Measurements from ENCODE around the gene ACTC1. TPM values are rescaled to one million over a fixed set of nuclear protein-coding genes. Genes with fewer than 3 reads are reported as not detected.

Gene ACTC1
- under 1 TPM in 2 of 4 donors, not detected in 2; 0.09 to 0.38 TPM for total RNA-seq

DNA sequence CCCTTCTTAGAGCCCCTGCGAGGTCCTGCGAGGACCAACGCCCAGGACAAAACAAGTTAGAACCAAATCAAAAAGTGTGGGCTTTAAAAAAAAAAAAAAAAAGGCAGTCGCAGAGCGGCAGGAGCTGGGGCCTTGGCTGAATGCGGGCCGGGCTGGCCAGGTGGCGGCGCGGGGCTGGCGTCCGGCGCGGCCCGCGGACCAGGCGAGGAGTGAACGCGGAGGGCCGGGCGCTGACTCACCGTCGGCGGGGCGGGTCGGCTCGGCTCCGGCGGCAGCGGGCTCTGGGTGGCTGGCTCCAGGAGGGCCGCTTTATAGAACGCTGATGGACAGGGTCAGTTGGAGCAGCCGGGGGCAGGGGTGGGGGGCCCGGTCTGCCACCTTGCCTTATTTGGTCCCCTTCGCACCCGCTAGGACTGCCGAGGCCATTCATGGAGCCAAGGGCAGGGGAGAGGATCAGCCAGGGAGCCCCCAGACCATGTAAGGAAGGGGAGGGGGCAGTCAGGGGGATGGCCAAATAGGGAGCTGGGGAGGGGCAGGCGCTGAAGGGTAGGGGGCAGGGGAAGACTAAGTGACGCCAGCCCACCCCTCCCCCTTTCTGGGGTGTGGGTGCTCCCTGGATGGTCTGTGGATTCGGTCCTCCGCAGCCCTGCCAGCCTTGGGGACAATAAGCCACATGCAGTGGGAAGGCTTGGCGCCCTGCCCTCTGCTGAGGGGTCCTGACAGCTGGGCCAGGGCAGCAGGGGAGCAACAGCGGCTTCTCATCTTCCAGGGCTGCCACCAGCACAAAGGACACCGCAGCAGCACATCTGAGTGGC, at the start of gene ACTC1:
ACTC1 (minus strand) TSS at position 283 of the 815 bp plus-strand sequence. CDS start 741 bp downstream, outside the sequence.
- no peak for TF ChIP-seq POLR2A (IDR thresholded peaks at IDR 0.05)
- Histone ChIP-seq H3K4me1 (peaks cover 5 to 26% (median 11%) of the 10 kb centered on the region in 3 donors), H3K27ac (peak within 1 kb of the TSS in 1 of 4 donors; percentile 52), H3K4me3 (peak within 1 kb of the TSS in 3 of 4 donors; percentile 1 to 49 (median 19)), H3K36me3 (no peaks in the 10 kb centered on the region), H3K27me3 (peaks cover 0 to 75% (median 3%) of the 10 kb centered on the region in 4 donors), H3K9me3 (no peaks in the 10 kb centered on the region)
- intact Hi-C loops (cut with DNase I) = no loop called here
- DNase-seq = no peak
- 1 to 25% methylated on average over 5 to 30 of the region's 44 CpGs for WGBS, 2 donors

DNA sequence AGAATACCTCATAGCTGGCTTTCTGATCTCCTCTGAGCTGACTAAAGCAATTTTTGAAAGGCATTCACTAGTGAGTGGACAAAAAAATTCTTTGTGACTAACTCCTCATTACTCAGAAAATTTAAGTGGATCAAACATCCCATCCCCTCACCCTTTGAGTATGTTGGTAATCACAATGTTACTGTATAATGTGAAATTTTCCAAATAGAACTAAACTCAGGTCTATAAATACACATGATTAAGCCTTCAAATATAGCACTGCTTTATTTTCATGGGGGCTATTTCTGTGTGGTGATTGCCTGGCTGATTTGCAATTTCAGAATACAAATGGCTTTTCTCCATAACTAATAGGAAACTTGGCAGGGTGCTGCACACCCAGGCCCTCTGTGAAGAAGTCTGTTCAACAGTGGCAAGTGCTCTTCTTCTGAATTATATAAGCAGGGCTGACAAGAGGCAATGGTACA, 45.9 kb upstream of the ACTC1 start:
- Histone ChIP-seq H3K9me3 (no peaks in the 10 kb centered on the region), H3K27me3 (no peaks in the 10 kb centered on the region), H3K36me3 (no peaks in the 10 kb centered on the region), H3K27ac (no peak overlapping the region), H3K4me1 (no peaks in the 10 kb centered on the region), H3K4me3 (no peak overlapping the region)
- intact Hi-C loops (cut with DNase I) = no loop called here
- TF ChIP-seq, protein P1, sequence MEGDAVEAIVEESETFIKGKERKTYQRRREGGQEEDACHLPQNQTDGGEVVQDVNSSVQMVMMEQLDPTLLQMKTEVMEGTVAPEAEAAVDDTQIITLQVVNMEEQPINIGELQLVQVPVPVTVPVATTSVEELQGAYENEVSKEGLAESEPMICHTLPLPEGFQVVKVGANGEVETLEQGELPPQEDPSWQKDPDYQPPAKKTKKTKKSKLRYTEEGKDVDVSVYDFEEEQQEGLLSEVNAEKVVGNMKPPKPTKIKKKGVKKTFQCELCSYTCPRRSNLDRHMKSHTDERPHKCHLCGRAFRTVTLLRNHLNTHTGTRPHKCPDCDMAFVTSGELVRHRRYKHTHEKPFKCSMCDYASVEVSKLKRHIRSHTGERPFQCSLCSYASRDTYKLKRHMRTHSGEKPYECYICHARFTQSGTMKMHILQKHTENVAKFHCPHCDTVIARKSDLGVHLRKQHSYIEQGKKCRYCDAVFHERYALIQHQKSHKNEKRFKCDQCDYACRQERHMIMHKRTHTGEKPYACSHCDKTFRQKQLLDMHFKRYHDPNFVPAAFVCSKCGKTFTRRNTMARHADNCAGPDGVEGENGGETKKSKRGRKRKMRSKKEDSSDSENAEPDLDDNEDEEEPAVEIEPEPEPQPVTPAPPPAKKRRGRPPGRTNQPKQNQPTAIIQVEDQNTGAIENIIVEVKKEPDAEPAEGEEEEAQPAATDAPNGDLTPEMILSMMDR (IDR thresholded peaks at IDR 0.05) = no peak
- no peak for TF ChIP-seq POLR2A (IDR thresholded peaks at IDR 0.05)
- no peak for DNase-seq

DNA sequence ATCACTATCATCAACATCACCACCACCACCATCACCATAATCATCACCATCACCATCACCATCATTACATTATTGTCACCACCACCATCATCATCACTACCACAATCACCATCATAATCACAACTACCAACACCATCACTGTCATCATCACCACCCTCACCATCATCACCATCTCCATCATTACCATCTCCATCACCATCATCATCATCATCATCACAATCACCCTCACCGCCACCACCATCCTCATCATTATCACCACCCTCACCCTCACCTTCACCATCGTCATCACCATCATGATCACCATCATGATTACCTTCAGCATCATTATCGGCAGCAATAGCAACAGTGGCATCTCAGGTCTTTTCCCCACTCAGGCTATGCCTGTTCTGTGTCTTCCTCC, 42.9 kb upstream of the ACTC1 start:
- Histone ChIP-seq H3K9me3 (no peaks in the 10 kb centered on the region), H3K27me3 (no peaks in the 10 kb centered on the region), H3K36me3 (no peaks in the 10 kb centered on the region), H3K27ac (no peak overlapping the region), H3K4me3 (no peak overlapping the region), H3K4me1 (no peaks in the 10 kb centered on the region)
- DNase-seq = no peak
- TF ChIP-seq POLR2A (IDR thresholded peaks at IDR 0.05) = no peak
- TF ChIP-seq, protein P1 (IDR thresholded peaks at IDR 0.05) = no peak
- intact Hi-C loops (cut with DNase I) = no loop called here
- 96 to 97% methylated on average over 3 of the region's 3 CpGs for WGBS, 2 donors

DNA sequence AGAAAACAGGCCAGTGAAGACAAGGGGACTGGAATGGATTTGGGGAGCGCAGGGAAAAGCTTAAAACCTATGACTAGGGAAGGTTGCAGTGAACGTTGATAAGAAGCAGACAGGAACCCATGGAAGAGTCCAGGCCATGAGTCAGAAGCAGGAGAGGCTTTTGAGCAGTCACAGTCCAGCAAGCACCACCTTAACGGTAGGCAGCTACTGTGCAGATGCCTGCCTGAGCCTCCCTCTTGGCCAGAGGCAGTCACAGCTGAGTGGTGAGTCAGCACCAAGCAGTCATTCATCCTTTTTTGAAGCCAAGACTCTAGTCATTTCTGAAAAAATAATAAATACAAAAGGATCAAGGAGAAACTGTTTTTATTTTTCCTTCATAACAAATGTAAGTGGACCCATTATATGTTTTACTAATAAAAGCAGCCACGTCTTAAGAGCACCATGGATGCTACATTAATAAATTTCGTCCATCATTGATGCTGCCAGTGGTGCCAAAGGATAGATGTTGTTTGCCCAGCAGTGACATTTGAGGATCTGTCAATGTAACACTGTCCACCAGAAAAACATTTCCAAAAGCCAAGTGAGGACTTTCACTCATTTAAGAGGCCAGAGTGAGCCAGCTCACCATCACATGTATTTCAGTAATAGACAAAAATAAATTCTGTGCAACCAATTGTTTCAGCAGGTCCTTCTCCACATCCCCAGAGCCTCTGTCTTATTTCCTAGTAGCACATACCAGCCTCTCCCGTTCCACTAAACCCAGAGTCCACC, 42.1 kb upstream of the ACTC1 start:
- DNase-seq = no peak
- 41 to 42% methylated on average over 6 of the region's 6 CpGs for WGBS, 2 donors
- no peaks in the 10 kb centered on the region for H3K4me1 ChIP-seq

DNA sequence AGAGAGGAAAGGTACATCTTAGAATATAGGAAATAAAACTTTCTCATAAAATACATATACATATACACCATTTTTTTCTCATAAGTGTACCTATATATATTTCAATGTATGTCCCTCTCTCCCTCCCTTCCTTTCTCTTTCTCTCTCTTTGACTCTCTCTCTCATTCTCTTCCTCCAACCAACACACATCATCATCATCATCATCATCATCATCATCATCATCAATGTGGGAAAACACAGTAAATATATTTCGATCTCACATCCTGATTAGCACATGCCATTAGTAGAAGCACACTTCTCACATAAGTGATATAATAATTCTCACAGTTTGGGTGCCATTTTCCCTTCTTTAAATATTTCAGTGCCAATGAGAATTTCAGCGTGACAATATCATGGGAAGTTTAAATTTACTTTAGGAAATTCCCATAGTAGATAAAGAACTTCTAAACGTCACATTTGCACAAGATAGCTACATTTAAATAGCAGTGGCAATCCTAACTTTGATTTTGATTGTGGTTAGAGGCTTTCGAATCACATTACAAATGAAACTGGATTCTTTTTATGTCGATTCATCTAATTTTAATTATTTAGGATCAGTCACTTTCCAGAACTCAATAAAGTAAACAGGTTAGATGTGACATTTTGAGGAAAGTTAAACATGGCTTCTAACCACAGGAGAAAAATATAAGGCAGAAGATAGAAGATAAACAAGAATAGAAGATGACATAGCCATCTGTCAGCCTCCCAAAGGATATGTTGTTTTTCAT, 33.0 kb upstream of the ACTC1 start:
- intact Hi-C loops (cut with DNase I) = no loop called here
- DNase-seq = no peak
- TF ChIP-seq, protein P1 (IDR thresholded peaks at IDR 0.05) = no peak
- no peak for TF ChIP-seq POLR2A (IDR thresholded peaks at IDR 0.05)
- H3K4me1 ChIP-seq = no peaks in the 10 kb centered on the region
- H3K27ac ChIP-seq = no peak overlapping the region
- H3K9me3 ChIP-seq = no peaks in the 10 kb centered on the region
- 67 to 71% methylated on average over 5 of the region's 5 CpGs for WGBS, 2 donors
- peaks cover 0 to 4% (median 0%) of the 10 kb centered on the region in 4 donors for H3K27me3 ChIP-seq
- no peaks in the 10 kb centered on the region for H3K36me3 ChIP-seq
- H3K4me3 ChIP-seq = no peak overlapping the region

More for the DNA sequence above, 42.1 kb upstream of the ACTC1 start:
- H3K27me3 ChIP-seq = no peaks in the 10 kb centered on the region
- H3K27ac ChIP-seq = no peak overlapping the region
- intact Hi-C loops (cut with DNase I) = no loop called here
- H3K36me3 ChIP-seq = no peaks in the 10 kb centered on the region
- H3K9me3 ChIP-seq = no peaks in the 10 kb centered on the region
- H3K4me3 ChIP-seq = no peak overlapping the region
- TF ChIP-seq, protein P1 (IDR thresholded peaks at IDR 0.05) = no peak
- no peak for TF ChIP-seq POLR2A (IDR thresholded peaks at IDR 0.05)

All from esophagus squamous epithelium (tissue), 5 donors.